Naive B cell (primary cell): Measurements from ENCODE around the gene FAM219A. TPM values are rescaled to one million over a fixed set of nuclear protein-coding genes. Genes with fewer than 3 reads are reported as not detected.

ENCODE experiments used
- ATAC-seq, 2 donors: fragments of 150-1000 bp; cut with Tn5 transposase; 2 replicates each; pipeline ENCODE4 v1.10.0; 2021; ENCODE audit warnings: low read depth in 2 of 2, mild to moderate bottlenecking in 2 of 2, moderate library complexity in 2 of 2
- DNase-seq: peaks from one replicate; pipeline ENCODE4 v3.0.0; 2022
- H3K27ac Mint-ChIP-seq, 6 donors: one replicate each; pipeline ENCODE4 v1.8.0; 2020 to 2022; ENCODE audit warnings: mild to moderate bottlenecking in 6 of 6, mixed read lengths in 6 of 6, moderate library complexity in 5 of 6, inconsistent platforms in 2 of 6
- H3K27me3 Mint-ChIP-seq, 3 donors: one replicate each; pipeline ENCODE4 v1.8.0; 2021 to 2022; ENCODE audit warnings: mixed read lengths in 3 of 3, mild to moderate bottlenecking in 1 of 3
- H3K36me3 Mint-ChIP-seq, 2 donors: one replicate each; pipeline ENCODE4 v1.8.0; 2020 to 2022; ENCODE audit warnings: mixed read lengths in 2 of 2, inconsistent platforms in 1 of 2, mild to moderate bottlenecking in 1 of 2
- H3K4me1 Mint-ChIP-seq, 3 donors: one replicate each; pipeline ENCODE4 v1.8.0; 2020 to 2022; ENCODE audit warnings: mixed read lengths in 3 of 3, inconsistent platforms in 1 of 3, mild to moderate bottlenecking in 1 of 3, moderate library complexity in 1 of 3
- H3K4me3 Mint-ChIP-seq, 8 donors: one replicate each; pipeline ENCODE4 v1.8.0; 2020 to 2022; ENCODE audit warnings: mild to moderate bottlenecking in 8 of 8, mixed read lengths in 8 of 8, moderate library complexity in 8 of 8, inconsistent platforms in 2 of 8
- H3K9me3 Mint-ChIP-seq, 7 donors: one replicate each; pipeline ENCODE4 v1.8.0; 2020 to 2022; ENCODE audit warnings: mixed read lengths in 7 of 7, mild to moderate bottlenecking in 5 of 7, inconsistent platforms in 2 of 7, moderate library complexity in 1 of 7
- polyA plus RNA-seq, 6 donors: library from polyadenylated mRNA; unstranded; fragments of 300-500 nt; fragmentation: Illumina TruSeq; gene quantifications; one replicate each; pipeline ENCODE4 v1.2.3, GENCODE V29; 2021; ENCODE audit warnings: low read depth in 6 of 6

FAM219A gene
- polyA plus RNA-seq, 6 donors from 2014 or later: 0.80 to 1.5 (median 1.1) TPM

- H3K4me1 Mint-ChIP-seq: peaks cover 0 to 1% (median 0%) of the 10 kb centered on the region in 3 donors
- H3K27ac Mint-ChIP-seq: no peak overlapping the region
- H3K4me3 Mint-ChIP-seq: no peak overlapping the region
- H3K27me3 Mint-ChIP-seq: no peaks in the 10 kb centered on the region
- DNase-seq: no peak
- H3K9me3 Mint-ChIP-seq: no peaks in the 10 kb centered on the region
- H3K36me3 Mint-ChIP-seq: peaks cover 0 to 17% of the 10 kb centered on the region in 2 donors
- ATAC-seq: no peak
Observed at GRCh38 chr9:34428325-34428958, 29.9 kb downstream of the FAM219A start.

- no peak for ATAC-seq
- Mint-ChIP-seq H3K9me3 (peaks cover 0 to 2% (median 0%) of the 10 kb centered on the region in 7 donors), H3K27me3 (no peaks in the 10 kb centered on the region), H3K4me1 (peaks cover 0 to 1% (median 0%) of the 10 kb centered on the region in 3 donors), H3K36me3 (peaks cover 0 to 21% of the 10 kb centered on the region in 2 donors), H3K27ac (no peak overlapping the region), H3K4me3 (no peak overlapping the region)
- no peak for DNase-seq
Observed at GRCh38 chr9:34426347-34427074, 31.9 kb downstream of the FAM219A start.

GRCh38 chr9:34419716-34420504 lies 38.5 kb downstream of the FAM219A start:
- peaks cover 0 to 2% (median 0%) of the 10 kb centered on the region in 7 donors for H3K9me3 Mint-ChIP-seq
- ATAC-seq (no peak), DNase-seq (no peak)
- H3K27me3 Mint-ChIP-seq: no peaks in the 10 kb centered on the region
- H3K36me3 Mint-ChIP-seq: peaks cover 0 to 14% of the 10 kb centered on the region in 2 donors
- H3K4me1 Mint-ChIP-seq: peaks cover 0 to 7% (median 0%) of the 10 kb centered on the region in 3 donors
- H3K27ac Mint-ChIP-seq: no peak overlapping the region
- no peak overlapping the region for H3K4me3 Mint-ChIP-seq

- peaks cover 0 to 7% (median 0%) of the 10 kb centered on the region in 3 donors for H3K4me1 Mint-ChIP-seq
- H3K9me3 Mint-ChIP-seq: peaks cover 0 to 2% (median 0%) of the 10 kb centered on the region in 7 donors
- no peak for DNase-seq
- peaks cover 0 to 4% of the 10 kb centered on the region in 2 donors for H3K36me3 Mint-ChIP-seq
- H3K27ac Mint-ChIP-seq: no peak overlapping the region
- ATAC-seq: no peak
- no peak overlapping the region for H3K4me3 Mint-ChIP-seq
- no peaks in the 10 kb centered on the region for H3K27me3 Mint-ChIP-seq
Observed at GRCh38 chr9:34417734-34418133, 40.6 kb downstream of the FAM219A start.

- DNase-seq (no peak), ATAC-seq (no peak)
- H3K4me1 Mint-ChIP-seq: peaks cover 0 to 3% (median 0%) of the 10 kb centered on the region in 3 donors
Observed at GRCh38 chr9:34413231-34413852, 45.0 kb downstream of the FAM219A start.

GRCh38 chr9:34412336-34412735 lies 46.0 kb downstream of the FAM219A start:
- Mint-ChIP-seq H3K4me1 (peaks cover 0 to 3% (median 0%) of the 10 kb centered on the region in 3 donors), H3K9me3 (peaks cover 0 to 5% (median 0%) of the 10 kb centered on the region in 7 donors), H3K27ac (peak overlapping the region in 1 of 6 donors; percentile 3), H3K36me3 (no peaks in the 10 kb centered on the region), H3K27me3 (no peaks in the 10 kb centered on the region), H3K4me3 (no peak overlapping the region)
- DNase-seq: no peak
- ATAC-seq: no peak

More at GRCh38 chr9:34413231-34413852, 45.0 kb downstream of the FAM219A start:
- no peak overlapping the region for H3K27ac Mint-ChIP-seq
- peaks cover 0 to 4% of the 10 kb centered on the region in 2 donors for H3K36me3 Mint-ChIP-seq
- peaks cover 0 to 5% (median 0%) of the 10 kb centered on the region in 7 donors for H3K9me3 Mint-ChIP-seq
- no peak overlapping the region for H3K4me3 Mint-ChIP-seq
- H3K27me3 Mint-ChIP-seq: no peaks in the 10 kb centered on the region

GRCh38 chr9:34409154-34409553 lies 49.2 kb downstream of the FAM219A start:
- Mint-ChIP-seq H3K27me3 (no peaks in the 10 kb centered on the region), H3K9me3 (peaks cover 0 to 5% (median 0%) of the 10 kb centered on the region in 7 donors), H3K4me1 (no peaks in the 10 kb centered on the region)

GRCh38 chr9:34408173-34408572 lies 50.2 kb downstream of the FAM219A start:
- ATAC-seq (no peak), DNase-seq (no peak)
- Mint-ChIP-seq H3K4me1 (no peaks in the 10 kb centered on the region), H3K4me3 (no peak overlapping the region), H3K36me3 (no peaks in the 10 kb centered on the region), H3K27ac (peak overlapping the region in 1 of 6 donors; percentile 65), H3K9me3 (peaks cover 0 to 5% (median 0%) of the 10 kb centered on the region in 7 donors), H3K27me3 (no peaks in the 10 kb centered on the region)

More at GRCh38 chr9:34409154-34409553, 49.2 kb downstream of the FAM219A start:
- no peak overlapping the region for H3K27ac Mint-ChIP-seq
- no peaks in the 10 kb centered on the region for H3K36me3 Mint-ChIP-seq
- no peak for ATAC-seq
- no peak for DNase-seq
- H3K4me3 Mint-ChIP-seq: no peak overlapping the region

- Mint-ChIP-seq H3K9me3 (no peaks in the 10 kb centered on the region), H3K27me3 (no peaks in the 10 kb centered on the region), H3K4me3 (no peak overlapping the region), H3K4me1 (no peaks in the 10 kb centered on the region), H3K36me3 (peaks cover 0 to 12% of the 10 kb centered on the region in 2 donors), H3K27ac (no peak overlapping the region)
- no peak for DNase-seq
- ATAC-seq: no peak
Observed at GRCh38 chr9:34406219-34406618, 52.2 kb downstream of the FAM219A start.

GRCh38 chr9:34405719-34406118 lies 52.7 kb downstream of the FAM219A start:
- Mint-ChIP-seq H3K27ac (no peak overlapping the region), H3K9me3 (no peaks in the 10 kb centered on the region), H3K27me3 (no peaks in the 10 kb centered on the region), H3K4me3 (no peak overlapping the region), H3K36me3 (peaks cover 0 to 13% of the 10 kb centered on the region in 2 donors), H3K4me1 (no peaks in the 10 kb centered on the region)
- DNase-seq (no peak), ATAC-seq (no peak)

GRCh38 chr9:34403554-34404380 lies 54.6 kb downstream of the FAM219A start:
- Mint-ChIP-seq H3K4me3 (no peak overlapping the region), H3K36me3 (peaks cover 8 to 21% of the 10 kb centered on the region in 2 donors), H3K27me3 (no peaks in the 10 kb centered on the region), H3K27ac (no peak overlapping the region), H3K4me1 (no peaks in the 10 kb centered on the region), H3K9me3 (no peaks in the 10 kb centered on the region)
- DNase-seq (peak; percentile 44), ATAC-seq (peak in 1 of 2 donors; percentile 28)
